Measurements from ENCODE around the gene NGFR. TPM values are rescaled to one million over a fixed set of nuclear protein-coding genes. Genes with fewer than 3 reads are reported as not detected.
A peak's percentile ranks its signal among the peaks of the same experiment; 100 is the strongest.

The NGFR gene
- total RNA-seq, 1 experiment from 2014 or later = 0.11 TPM

GRCh38 chr17:49557312-49558024, 62.4 kb downstream of the NGFR start:
- ChIA-PET POLR2A (ENCODE audit: unreplicated experiment) (interaction anchor here (0.7 kb wide), 1 partner anchor 215 kb away, joined by 4 read pairs; no protein-coding TSS in a partner anchor), CTCF (interaction anchor here (0.6 to 1.8 kb wide), 7 partner anchors 10 to 818 kb away, joined by 3 to 6 read pairs (median 4); no protein-coding TSS in a partner anchor)
- H3K4me2 ChIP-seq = no peak overlapping the region
- no peaks in the 10 kb centered on the region; the same call in 1 of the 2 replicates for H3F3A ChIP-seq (ENCODE audit: insufficient read depth, low read depth)
- no peaks in the 10 kb centered on the region for H3K79me2 ChIP-seq (ENCODE audit: low read depth)
- no peaks in the 10 kb centered on the region for H3K36me3 ChIP-seq (ENCODE audit: low read depth)
- peak in 1 of 2 experiments; percentile 42 for DNase-seq
- BruUV-seq (replicated peaks) = no TSS peak
- no peaks in the 10 kb centered on the region for H3K27me3 ChIP-seq (ENCODE audit: insufficient read depth, low read depth)
- H3K4me1 ChIP-seq (replicated peaks; ENCODE audit: insufficient read depth) = no peaks in the 10 kb centered on the region
- no peak overlapping the region for H2AFZ ChIP-seq
- no peaks in the 10 kb centered on the region for H4K20me1 ChIP-seq (ENCODE audit: insufficient read depth)
- intact Hi-C loops (cut with micrococcal nuclease; ENCODE audit: unreplicated experiment) = loop anchor here (1.0 kb wide), 1 partner anchor 242 kb away; no protein-coding TSS in a partner anchor
- no peak overlapping the region for H3K4me3 ChIP-seq
- TF ChIP-seq EZH2 (IDR thresholded peaks at IDR 0.05; ENCODE audit: low read depth) (no peak), CTCF (conservative IDR thresholded peaks at IDR 0.05) (peak; percentile 75)
- no peaks in the 10 kb centered on the region for H3K9me2 ChIP-seq (ENCODE audit: insufficient read depth)
- H3K9me3 ChIP-seq (ENCODE audit: insufficient read depth, low read depth) = no peaks in the 10 kb centered on the region
- H3K27ac ChIP-seq = no peak overlapping the region

Small RNA genes lying within 50 kb of the gene (microRNA-seq; reads per million reads assigned to microRNA genes)
- not detected for gene MIR6165 (ENCODE audit: borderline number of aligned reads, borderline replicate concordance)

Other genes starting within 250 kb of the NGFR start
- 44.8 and 49.8 TPM in 2 replicates for gene ZNF652, start 133.0 kb upstream of the NGFR start, total RNA-seq (2021)
- 197 and 244 TPM in 2 replicates for gene PHB1, start 80.4 kb upstream of the NGFR start, total RNA-seq (2021)
- not detected in 2 replicates for gene NXPH3, start 80.6 kb downstream of the NGFR start, total RNA-seq (2021)
- gene SPOP, start 182.8 kb downstream of the NGFR start, total RNA-seq (2021) = 41.7 and 47.3 TPM in 2 replicates
- gene SLC35B1, start 212.7 kb downstream of the NGFR start, total RNA-seq (2021) = 43.5 and 44.7 TPM in 2 replicates